CD4-positive, alpha-beta T cell treated with Interleukin-12 subunit alpha and Interleukin-12 subunit beta, for 1 hour (primary cell): ENCODE measurements around the gene GYG1.

Experiments
- DNase-seq: peaks from one replicate; pipeline ENCODE4 v3.0.0-alpha.2; 2020

The GYG1 gene

DNA sequence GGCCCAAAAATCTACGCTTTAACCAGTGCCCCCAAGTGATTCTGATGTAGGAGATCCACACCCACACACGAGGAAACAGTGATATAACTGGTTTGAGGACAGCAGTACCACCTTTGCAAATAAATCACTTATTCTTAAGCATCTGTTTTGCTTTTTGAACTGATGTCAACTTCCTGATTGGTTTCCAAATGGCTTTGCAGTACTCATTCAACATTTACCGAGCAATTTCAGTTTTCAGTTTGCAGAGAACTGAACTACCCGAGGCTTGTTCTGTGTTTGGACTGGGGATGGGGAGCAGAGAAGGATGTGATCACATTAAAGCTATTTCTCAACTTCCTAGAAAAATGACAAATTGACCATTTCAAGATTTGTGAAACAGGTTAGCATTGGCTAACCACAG, 1.1 kb upstream of the GYG1 start:
- no peak for DNase-seq

DNA sequence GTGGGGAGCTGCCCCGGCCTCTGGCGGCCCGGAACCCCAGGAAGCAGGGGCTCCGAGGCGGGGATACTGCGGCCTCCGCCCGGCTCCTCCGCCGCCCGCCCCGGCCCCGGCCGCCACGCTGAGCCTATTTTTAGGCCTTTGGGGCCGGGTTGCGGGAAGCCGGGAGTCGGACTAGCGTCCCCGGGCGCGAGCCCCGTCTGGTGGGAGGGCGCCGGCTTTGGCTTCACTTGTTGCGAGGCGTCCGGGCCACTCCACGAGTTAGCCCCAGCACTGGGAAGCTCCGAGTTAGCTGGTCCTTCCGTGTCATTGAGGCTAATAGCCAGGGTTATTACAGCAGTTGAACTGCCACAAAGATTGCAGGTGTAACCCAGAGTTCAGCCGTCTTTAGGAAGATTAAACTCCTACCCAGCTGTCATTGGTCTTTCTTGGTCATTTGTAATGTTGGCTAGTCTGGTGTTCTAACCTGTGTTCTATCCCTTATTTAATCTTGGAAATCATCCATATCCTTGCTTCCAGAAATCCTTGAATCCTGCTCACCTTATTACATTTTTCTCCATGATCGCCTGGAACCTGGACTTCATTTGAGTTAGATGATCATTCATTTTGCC, 791 bp downstream of the GYG1 start:
- peak; percentile 57 for DNase-seq

DNA sequence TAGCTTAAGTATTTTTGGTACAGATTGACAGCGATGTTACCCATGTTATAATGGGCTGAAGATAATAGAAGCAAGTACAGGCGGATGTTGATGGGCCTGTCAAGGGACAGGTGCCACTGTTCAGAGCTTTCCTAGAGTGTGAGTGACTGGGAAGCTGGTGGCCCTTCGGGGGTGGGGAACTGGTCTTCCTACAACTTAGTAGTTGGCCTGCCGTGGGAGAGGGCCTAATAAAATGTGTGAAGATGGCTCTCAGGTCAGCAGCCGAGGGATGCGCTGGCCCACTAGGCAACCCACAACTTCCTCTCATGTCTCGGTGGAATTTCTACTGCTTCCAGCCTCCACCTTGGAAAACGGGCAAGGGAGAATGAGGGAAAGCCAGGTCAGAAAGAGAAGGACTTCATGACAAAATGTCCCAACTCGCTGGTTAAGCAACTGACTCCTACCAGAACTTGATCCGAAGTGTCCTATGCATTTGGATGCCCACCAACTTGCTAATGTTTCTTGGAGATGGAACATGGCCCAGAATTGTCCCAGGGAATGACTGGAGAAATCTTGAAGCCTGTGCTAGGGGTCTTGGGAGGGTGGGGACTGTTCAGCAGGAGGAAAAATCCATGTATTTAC, 1.4 kb downstream of the GYG1 start:
- no peak for DNase-seq

DNA sequence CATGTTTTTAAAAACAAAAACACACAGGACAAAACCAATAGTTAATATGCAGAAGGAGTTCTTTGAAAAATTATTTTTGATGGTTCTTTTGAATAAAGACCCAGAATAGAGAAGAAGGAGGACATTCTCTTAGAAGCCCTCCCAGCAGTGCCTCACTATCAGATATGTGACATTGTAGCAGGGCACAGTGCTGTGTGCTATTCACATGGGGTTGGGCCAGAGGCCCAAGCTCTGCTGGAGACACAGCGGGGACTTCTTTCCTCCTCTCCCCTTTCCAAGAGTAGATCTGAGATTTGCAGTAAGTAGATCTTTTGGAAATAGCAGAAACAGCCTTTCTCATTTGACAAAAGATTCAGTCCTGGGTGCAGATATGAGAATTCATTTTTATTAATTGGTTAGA, 6.3 kb downstream of the GYG1 start:
- no peak for DNase-seq

- DNase-seq = no peak
Observed at GRCh38 chr3:148998297-148998696, 7.0 kb downstream of the GYG1 start.

DNA sequence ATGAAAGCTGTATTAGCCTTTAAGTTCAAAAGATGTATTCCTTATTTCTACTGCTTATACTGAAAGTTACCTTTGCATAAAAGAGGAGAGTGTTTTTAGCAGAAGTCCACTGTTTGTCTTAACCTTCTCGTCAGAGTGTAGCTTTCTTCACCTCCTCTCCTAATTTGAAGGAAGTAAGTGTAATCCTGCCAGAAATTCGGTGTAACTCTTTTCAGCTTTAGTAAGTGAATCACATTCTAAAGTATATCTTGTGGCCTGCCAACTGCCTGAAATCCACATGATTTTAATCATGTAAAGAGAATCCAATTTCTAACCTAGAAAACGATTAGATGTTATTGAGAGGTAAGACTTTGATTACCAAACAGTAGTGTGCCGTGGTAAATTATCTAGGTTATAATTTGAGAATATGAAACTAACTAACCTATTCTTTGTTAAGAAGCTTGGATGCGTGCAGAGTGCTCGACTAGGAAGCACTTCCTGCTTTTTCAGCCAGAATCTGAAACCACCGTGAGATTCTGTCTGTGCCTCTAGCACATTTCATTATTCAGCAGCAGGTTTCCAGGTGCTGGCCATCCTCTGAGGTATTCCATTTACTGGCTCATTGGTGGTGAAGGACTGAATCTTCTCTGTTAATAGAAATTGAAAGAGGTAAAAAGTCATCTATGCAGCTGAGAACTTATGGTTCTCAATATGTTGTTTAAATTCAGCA, 7.5 kb downstream of the GYG1 start:
- peak; percentile 20 for DNase-seq

DNA sequence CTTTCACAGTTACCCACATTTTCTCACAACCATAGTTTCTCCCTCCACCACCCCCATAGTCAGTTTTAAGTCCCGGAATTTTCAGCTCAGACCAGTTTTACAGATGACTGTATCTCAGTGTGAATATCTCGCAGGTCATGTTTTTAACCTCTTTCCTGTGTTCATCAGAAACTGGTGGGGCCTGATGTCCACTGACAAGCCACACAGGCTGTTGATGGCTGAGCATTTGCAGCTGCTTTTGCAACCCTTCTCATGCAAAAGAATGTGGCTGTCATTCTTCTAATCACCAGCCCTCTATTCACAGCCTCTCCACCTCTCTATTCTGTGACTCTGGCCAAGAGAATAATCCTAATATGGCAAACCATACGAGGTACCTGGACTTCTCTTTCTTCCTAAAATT, 8.5 kb downstream of the GYG1 start:
- no peak for DNase-seq

DNA sequence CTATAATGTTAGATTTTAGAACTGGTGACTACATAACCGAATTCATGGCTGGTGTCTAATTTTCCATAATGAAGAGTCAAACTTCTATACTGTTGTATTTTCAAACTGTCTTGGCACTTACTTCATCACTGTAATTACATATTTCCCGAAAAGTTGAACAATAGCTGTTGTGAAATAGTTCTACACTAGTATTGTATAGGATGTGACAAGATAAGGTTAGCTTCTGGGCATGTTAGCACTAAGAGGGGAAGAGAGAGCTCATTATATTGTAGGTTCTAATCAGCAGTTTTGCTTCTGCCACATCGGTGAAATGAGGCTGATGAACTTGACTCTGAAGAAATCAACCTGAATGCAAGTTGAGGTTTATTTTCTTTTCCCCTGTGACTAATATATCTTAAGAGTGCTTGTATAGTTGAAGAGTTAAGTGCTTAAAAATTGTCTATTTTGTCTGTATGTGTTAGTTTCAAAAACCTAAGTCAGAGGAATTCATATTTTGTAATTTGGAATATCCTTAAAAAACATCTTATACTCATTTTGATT, 8.9 kb downstream of the GYG1 start:
- DNase-seq = no peak

- no peak for DNase-seq
Observed at GRCh38 chr3:149001727-149002126, 10.4 kb downstream of the GYG1 start.

DNA sequence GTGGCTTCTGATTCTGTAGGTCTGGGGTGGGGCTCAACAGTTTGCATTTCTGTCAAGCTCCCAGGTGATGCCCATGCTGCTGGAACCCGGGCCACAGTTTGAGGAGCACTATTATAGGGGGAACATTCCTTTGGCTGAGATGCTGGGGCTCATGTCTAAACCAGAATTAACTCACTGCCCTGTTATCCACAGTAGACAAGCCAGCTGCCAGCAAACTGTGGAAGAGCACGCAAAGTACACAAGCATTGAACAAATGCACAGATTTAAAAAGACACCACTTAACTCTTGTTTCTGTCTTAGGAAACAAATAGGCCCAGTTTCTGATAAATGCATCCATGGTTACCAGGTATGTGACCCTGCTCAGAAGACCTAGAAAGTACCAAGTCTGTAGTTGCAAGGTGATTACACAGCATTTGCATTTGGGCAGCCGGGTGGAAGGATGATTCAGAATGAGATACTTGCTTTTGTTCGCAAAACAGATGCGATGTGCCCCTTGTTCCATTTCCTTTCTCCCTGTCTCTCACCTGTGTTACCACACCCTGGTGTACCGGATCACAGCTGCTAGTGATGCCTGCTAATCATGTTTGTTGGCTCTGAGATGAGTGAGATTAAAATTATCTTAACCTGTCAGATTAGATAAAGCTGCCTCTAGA, 12.4 kb downstream of the GYG1 start:
- peak; percentile 17 for DNase-seq

GRCh38 chr3:149004622-149005021, 13.3 kb downstream of the GYG1 start:
- DNase-seq = no peak

GRCh38 chr3:149005416-149005815, 14.1 kb downstream of the GYG1 start:
- no peak for DNase-seq

DNA sequence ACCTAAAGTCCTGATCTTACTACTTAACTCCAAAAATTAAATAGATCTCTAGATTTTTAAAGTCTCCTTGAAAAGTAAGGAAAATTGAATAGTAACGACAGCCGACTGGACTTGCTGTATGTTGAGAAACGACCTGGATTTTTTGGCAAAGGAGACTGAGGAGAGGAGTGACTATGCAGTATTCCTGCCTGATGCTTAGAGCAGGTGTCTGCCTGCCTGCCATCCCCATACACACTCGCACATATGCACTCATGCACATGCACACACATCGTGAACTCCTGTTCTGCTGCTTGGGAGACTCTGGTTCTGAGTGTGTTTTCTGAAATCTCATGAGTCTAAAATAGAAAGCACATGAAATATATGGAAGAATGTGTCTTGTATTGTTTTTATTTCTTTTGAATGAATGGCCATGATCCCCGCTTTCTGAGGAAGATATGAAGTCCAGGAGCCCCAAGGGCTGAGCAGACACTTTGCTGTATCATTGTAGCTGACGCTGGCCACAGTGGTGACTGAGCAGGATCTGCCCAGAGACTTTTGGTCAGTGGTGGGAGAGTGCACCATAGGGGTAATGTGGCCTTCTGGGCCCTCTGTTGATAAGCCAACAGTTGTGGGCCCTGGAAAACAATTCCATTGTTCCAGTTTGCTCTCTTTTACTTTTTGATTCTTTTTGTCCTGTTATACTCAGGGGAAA, 16.4 kb downstream of the GYG1 start:
- DNase-seq = no peak

DNA sequence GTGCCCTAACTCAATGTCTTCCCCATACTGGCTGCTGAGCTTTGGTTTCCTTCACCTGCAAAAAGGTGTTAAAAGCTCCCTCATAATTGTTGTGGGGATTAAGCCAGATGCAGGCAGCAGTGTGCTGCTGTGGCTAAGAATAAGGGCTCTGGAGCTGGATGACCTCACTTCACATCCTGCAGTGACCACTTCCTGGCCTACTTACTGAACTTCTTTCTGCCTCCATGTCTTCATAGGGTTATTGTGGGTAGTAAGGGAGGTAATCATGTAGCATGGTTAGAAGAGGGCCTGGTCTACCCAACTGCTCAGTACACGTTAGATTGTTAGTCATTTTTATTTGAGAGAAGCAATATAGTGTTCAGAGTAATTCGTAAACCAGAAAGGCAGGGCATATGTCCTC, 18.4 kb downstream of the GYG1 start:
- peak; percentile 57 for DNase-seq

- DNase-seq = no peak
Observed at GRCh38 chr3:149010504-149010951, 19.2 kb downstream of the GYG1 start.

DNA sequence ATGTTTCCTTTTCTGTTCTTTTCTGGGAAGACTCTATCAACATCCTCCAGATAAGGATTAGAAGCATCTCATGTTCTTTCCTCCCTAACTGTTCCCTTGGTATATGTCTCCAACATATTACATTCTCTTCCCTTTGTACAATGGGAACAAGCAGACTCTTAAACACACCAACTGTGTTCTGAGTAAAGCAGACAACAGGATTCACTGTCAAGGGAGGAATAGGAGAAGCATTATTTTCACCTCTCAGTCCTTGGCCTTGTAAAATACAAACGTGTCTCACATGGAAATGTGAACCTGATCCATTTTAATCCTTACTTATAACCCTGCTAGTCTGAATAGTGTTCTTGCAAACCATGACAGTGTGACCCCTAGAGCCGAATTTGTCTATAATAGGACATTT, 19.6 kb downstream of the GYG1 start:
- DNase-seq = no peak

DNA sequence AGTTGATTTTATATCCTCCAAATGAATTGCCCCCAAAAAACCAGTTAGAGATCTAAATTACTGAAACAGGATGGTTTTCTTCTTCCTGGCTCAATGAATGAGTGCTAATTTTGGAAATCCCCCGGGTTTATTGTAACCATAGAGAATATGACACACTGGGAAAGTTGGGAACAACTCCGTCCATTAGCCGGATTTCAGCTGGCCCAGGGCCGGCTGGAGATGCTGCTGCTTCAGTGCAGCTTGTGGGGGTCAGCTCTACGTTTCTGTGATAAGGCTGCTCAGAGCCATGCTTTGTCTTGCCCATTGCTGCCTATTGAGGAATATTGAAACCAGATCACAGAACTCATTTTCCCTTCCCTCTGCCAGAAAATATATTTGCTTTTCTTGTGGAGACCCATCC, 20.3 kb downstream of the GYG1 start:
- DNase-seq = no peak

- DNase-seq = no peak
Observed at GRCh38 chr3:149013726-149014125, 22.4 kb downstream of the GYG1 start.

- no peak for DNase-seq
Observed at GRCh38 chr3:149015393-149015792, 24.1 kb downstream of the GYG1 start.

DNA sequence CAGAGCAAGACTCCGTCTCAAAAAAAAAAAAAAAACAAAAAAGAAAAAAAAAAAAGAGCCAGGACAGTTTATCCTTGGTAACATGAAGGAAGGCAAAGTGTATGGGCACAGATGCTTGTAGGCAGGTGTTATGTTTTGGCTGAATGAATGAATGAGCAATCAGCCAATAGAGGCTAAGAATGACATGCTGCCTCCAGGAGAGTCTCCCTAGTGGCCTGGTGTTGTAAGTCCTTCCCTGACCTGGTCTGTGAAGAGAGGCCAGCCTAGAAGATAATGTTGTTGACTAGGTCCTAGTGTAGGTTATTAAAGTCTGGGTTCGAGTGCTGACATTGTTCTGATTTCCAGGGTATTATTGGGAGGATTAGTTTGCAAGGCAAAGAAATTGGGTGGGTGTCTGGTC, 24.9 kb downstream of the GYG1 start:
- DNase-seq = no peak

DNA sequence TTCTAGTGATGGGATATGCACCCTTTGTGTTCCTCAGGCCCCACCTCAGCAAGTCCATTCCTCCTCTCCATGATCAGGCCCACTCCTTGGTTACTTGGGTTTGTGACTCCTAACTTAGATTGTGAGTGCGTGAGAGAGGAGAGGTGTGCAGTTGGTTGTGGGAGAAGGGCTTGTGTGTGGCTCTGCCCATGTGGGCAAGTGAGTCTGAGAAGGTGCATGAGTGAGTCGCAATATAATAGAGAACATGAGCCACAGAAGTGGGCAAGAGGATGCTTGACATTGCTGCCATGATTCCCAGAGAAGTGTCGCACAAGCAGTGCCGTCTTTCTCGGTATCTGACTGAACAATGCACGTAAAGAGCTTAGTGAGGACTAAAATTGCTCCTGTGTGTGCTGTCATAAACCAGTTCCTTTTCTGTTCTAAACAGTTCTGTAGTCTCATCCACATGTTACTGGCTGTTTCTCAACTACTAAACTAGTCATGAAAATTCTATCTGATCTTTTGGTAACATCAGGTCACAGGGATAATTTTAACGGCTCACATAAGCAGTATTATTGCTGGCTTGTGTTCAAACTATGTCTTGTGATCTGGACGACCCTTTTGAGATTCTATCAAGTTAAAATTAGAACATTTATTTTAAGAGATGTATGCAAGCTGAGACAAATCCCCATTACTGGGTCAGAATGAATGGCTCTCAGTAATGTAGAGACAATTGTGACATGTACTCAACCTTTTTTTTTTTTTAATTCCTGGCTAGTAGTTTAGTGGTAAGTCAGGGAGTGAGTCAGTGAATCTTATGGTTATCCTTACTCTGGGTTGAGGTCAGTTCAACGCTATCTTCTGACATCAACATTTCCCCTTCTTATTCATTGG, 25.6 kb downstream of the GYG1 start:
- DNase-seq = no peak

DNA sequence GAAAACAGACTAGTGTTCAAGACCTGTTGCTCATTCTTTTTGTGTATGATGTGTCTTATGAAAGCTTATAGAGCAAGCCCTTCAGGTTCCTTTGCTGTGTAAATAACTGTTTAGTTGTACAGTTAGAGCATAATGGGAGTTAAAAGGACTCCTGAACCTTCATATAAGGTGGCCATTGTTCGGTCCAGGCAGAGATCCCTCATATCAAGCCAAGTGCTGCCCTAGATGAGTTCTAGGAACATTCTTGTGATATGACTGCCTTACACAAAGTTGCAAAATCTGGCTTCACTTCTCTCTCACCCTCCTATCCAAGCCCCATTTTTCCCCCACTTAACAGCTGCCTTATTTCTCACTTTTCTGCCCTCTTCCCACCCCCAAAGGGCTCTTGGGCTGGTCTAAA, 26.9 kb downstream of the GYG1 start:
- no peak for DNase-seq
